Lung (tissue), 12 donors: ENCODE results near the gene USH1G. TPM values are rescaled to one million over a fixed set of nuclear protein-coding genes. Genes with fewer than 3 reads are reported as not detected.

ENCODE experiments used
- ATAC-seq: fragments of 200-7000 bp; cut with Tn5 transposase; one replicate; pipeline ENCODE4 v1.9.1; 2020; ENCODE audit warnings: moderate number of reproducible peaks; ENCODE audit not compliant: insufficient read depth, low FRiP score
- DNase-seq, 3 donors: peaks; one replicate each; pipeline ENCODE4 v3.0.0-alpha.2; 2013 to 2017
- H3K27ac ChIP-seq, 2 donors: one replicate each; pipeline ENCODE4 v1.5.1; 2013; ENCODE audit warnings: mild to moderate bottlenecking in 2 of 2, moderate library complexity in 2 of 2, control low read depth in 1 of 2, inconsistent platforms in 1 of 2, low read depth in 1 of 2, low read length in 1 of 2
- H3K27me3 ChIP-seq, 3 donors: one replicate each; pipeline ENCODE4 v1.5.1; 2013; ENCODE audit warnings: low read length in 2 of 3; ENCODE audit not compliant: control insufficient read depth in 3 of 3, insufficient read depth in 3 of 3
- H3K36me3 ChIP-seq, 4 donors: one replicate each; pipeline ENCODE4 v1.5.1; 2013; ENCODE audit warnings: low read length in 4 of 4, mild to moderate bottlenecking in 1 of 4, moderate library complexity in 1 of 4; ENCODE audit not compliant: control insufficient read depth in 4 of 4, insufficient read depth in 4 of 4
- H3K4me1 ChIP-seq, 5 donors: one replicate each; pipeline ENCODE4 v1.5.1; 2013; ENCODE audit warnings: low read length in 5 of 5, mild to moderate bottlenecking in 2 of 5, moderate library complexity in 1 of 5; ENCODE audit not compliant: control insufficient read depth in 5 of 5, insufficient read depth in 5 of 5
- H3K4me3 ChIP-seq: one replicate; pipeline ENCODE4 v1.5.1; 2013; ENCODE audit warnings: mild to moderate bottlenecking, control low read depth, moderate library complexity
- H3K9ac ChIP-seq, 2 donors: one replicate each; pipeline ENCODE4 v1.5.1; 2013; ENCODE audit warnings: low read length in 2 of 2, control low read depth in 1 of 2; ENCODE audit not compliant: insufficient read depth in 1 of 2
- H3K9me3 ChIP-seq, 4 donors: one replicate each; pipeline ENCODE4 v1.5.1; 2013; ENCODE audit warnings: low read length in 3 of 4, mild to moderate bottlenecking in 1 of 4, moderate library complexity in 1 of 4; ENCODE audit not compliant: control insufficient read depth in 4 of 4, insufficient read depth in 3 of 4
- WGBS, 2 donors: extraction: QIAGEN DNeasy Blood & Tissue Kit; methylation state at CpG; one replicate each; pipeline ENCODE4 v1.1.7; 2013; 5-methylcytosine and 5-hydroxymethylcytosine counted together
- polyA plus RNA-seq, 2 donors: library from polyadenylated mRNA; stranded (reverse); fragments of 200-250 nt; gene quantifications; one replicate each; pipeline ENCODE4 v1.2.1, GENCODE V29; 2013
- total RNA-seq, 2 donors: library from RNA; depleted of rRNA in 1 of 2; stranded (reverse); fragments of >200 nt in 1 of 2; gene quantifications; one replicate each; pipeline ENCODE4 v1.2.1, GENCODE V29; 2014 to 2021
- TF ChIP-seq, protein P1 (sequence below): IDR thresholded peaks from 2 replicates; pipeline ENCODE4 v1.5.1; 2012; ENCODE audit warnings: mild to moderate bottlenecking; ENCODE audit errors: control extremely low read depth, extremely low read depth
- donor health status: control.
- donor health status: control.
- donor health status: Bipolar disorder and iron deficiency.
- donor health status: healthy.
- donor health status: DM: yes; HTN: yes; CAD: no.

The USH1G gene
- total and polyA plus RNA-seq, 4 donors, result 0.01 TPM; not detected in 3

GRCh38 chr17:74946641-74947040 lies 23.6 kb upstream of the USH1G start:
- 83 to 92% methylated on average over 14 of the region's 14 CpGs for WGBS, 2 donors
- ATAC-seq, result no peak

DNA sequence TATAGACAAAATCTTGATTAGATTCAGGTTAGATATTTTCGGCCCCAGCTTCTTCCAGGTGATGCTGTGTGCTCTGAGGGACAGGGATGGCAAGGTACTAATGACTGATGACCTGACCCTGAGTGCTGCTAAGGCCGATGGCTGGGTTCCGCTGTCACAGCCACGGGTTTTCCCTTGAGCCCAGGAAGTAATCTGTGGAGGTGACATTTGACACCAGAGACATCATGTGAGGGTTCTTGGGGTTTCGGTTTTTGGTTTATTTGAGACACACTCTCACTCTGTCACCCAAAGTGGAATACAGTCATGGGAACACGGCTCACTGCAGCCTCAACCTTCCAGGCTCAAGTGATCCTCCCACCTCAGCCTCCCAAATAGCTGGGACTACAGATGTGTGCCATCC lies 22.5 kb upstream of the USH1G start:
- Histone ChIP-seq H3K36me3 (no peaks in the 10 kb centered on the region), H3K9ac (no peak overlapping the region), H3K27me3 (peaks cover 0 to 13% (median 2%) of the 10 kb centered on the region in 3 donors), H3K9me3 (no peaks in the 10 kb centered on the region), H3K27ac (no peak overlapping the region), H3K4me3 (no peak overlapping the region), H3K4me1 (no peaks in the 10 kb centered on the region)
- DNase-seq (no peak), ATAC-seq (no peak)
- WGBS, 2 donors, result 43 to 55% methylated on average over 6 of the region's 6 CpGs
- TF ChIP-seq, protein P1, sequence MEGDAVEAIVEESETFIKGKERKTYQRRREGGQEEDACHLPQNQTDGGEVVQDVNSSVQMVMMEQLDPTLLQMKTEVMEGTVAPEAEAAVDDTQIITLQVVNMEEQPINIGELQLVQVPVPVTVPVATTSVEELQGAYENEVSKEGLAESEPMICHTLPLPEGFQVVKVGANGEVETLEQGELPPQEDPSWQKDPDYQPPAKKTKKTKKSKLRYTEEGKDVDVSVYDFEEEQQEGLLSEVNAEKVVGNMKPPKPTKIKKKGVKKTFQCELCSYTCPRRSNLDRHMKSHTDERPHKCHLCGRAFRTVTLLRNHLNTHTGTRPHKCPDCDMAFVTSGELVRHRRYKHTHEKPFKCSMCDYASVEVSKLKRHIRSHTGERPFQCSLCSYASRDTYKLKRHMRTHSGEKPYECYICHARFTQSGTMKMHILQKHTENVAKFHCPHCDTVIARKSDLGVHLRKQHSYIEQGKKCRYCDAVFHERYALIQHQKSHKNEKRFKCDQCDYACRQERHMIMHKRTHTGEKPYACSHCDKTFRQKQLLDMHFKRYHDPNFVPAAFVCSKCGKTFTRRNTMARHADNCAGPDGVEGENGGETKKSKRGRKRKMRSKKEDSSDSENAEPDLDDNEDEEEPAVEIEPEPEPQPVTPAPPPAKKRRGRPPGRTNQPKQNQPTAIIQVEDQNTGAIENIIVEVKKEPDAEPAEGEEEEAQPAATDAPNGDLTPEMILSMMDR, result no peak

More at GRCh38 chr17:74946641-74947040, 23.6 kb upstream of the USH1G start:
- TF ChIP-seq, protein P1, result no peak
- peaks cover 0 to 6% (median 0%) of the 10 kb centered on the region in 4 donors for H3K36me3 ChIP-seq
- no peak overlapping the region for H3K27ac ChIP-seq
- no peak overlapping the region for H3K9ac ChIP-seq
- peaks cover 0 to 11% (median 2%) of the 10 kb centered on the region in 3 donors for H3K27me3 ChIP-seq
- no peak for DNase-seq
- no peaks in the 10 kb centered on the region for H3K4me1 ChIP-seq
- H3K9me3 ChIP-seq, result no peaks in the 10 kb centered on the region
- H3K4me3 ChIP-seq, result no peak overlapping the region

DNA sequence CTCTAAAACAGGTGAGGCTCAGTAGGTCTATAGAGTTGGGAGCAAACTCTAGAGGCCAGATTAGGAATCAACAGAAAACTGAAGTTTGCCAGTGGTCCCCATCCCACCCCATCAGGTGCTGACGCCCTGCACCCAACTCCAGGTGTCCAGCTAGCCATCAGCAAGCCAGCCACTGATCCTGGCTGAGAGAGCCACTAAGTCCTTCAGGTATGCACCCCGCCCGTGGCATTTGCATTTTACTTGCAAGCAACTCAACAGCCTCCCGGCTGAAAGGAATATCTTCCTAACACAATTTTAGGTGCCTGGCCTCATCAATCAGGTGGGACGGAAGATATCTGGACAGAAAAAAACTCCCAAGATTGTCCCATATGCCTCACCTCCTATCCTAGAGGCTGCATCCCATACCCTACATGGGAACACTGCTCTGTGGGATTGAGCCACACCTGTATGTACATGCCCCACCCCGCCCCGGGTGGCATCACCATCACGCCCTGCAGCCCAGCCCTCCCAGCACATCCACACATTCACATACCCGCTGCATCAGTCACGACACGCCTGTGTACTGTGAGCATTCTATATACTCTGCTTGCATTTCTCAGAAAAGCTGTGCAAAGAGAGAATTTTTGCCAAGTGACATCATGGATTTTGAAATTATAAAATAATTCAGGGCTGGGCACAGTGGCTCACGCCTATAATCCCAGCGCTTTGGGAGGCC lies 20.9 kb upstream of the USH1G start:
- TF ChIP-seq, protein P1, result no peak
- peaks cover 0 to 21% (median 2%) of the 10 kb centered on the region in 3 donors for H3K27me3 ChIP-seq
- WGBS, 2 donors, result 66 to 69% methylated on average over 13 of the region's 13 CpGs
- H3K4me3 ChIP-seq, result no peak overlapping the region
- DNase-seq, result no peak
- no peaks in the 10 kb centered on the region for H3K36me3 ChIP-seq
- no peaks in the 10 kb centered on the region for H3K4me1 ChIP-seq
- no peaks in the 10 kb centered on the region for H3K9me3 ChIP-seq
- H3K9ac ChIP-seq, result no peak overlapping the region
- no peak overlapping the region for H3K27ac ChIP-seq
- ATAC-seq, result no peak
